Measurements from ENCODE around the gene MTCL1.

MTCL1 gene

GRCh38 chr18:8831531-8831930 lies 126.2 kb downstream of the MTCL1 start:
- no peak for DNase-seq (ENCODE audit: low read depth, low spot score)

- no peak for DNase-seq (ENCODE audit: low read depth, low spot score)
Measured at GRCh38 chr18:8833480-8833879, 128.1 kb downstream of the MTCL1 start.

DNA sequence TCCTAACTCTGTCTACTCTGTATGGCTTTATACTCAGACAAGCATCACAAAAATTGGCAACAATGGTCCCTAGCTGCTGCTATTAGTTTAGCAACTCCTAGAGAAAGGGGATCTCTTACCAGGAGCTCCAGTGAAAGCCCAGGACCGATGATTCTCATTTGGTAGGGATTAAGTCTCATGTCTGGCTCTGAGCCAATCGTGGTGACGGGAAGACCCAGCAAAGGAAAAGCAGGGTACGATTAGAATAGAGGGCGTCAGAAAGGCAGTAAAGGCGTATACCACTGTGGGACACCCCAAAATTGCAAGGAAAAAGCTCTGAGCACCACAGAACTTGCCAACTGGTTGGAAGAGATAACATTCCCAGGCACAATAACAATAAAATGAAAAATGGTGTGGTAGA lies 129.5 kb downstream of the MTCL1 start:
- DNase-seq (ENCODE audit: low read depth, low spot score) = no peak

DNA sequence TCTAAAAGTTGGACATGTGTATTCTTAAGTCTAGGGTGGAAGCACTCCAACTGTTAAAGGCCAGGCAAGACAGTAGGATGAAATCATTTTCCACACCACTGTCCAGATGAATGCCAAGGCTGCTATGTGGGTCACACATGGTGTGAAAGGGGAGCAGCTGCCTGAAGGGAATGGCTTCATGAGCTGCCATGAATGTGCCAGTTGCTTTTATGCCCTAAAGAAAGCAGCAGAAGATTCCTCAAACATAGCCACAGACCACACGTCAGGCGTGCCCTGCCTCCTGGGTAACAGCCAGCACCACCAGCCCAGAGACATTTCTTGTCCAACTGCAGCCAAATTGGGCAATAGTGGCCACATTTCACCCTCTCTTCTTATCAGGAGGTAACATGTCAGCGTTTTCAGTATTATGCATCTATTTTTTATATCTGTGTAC lies 130.2 kb downstream of the MTCL1 start:
- DNase-seq (ENCODE audit: low read depth, low spot score) = peak; percentile 75

- DNase-seq (ENCODE audit: low read depth, low spot score) = peak; percentile 74
Measured at GRCh38 chr18:8839281-8839680, 133.9 kb downstream of the MTCL1 start.

- peak; percentile 76 for DNase-seq (ENCODE audit: low read depth, low spot score)
Measured at GRCh38 chr18:8841781-8842485, 136.6 kb downstream of the MTCL1 start.

GRCh38 chr18:8842506-8842905 lies 137.2 kb downstream of the MTCL1 start:
- no peak for DNase-seq (ENCODE audit: low read depth, low spot score)

DNA sequence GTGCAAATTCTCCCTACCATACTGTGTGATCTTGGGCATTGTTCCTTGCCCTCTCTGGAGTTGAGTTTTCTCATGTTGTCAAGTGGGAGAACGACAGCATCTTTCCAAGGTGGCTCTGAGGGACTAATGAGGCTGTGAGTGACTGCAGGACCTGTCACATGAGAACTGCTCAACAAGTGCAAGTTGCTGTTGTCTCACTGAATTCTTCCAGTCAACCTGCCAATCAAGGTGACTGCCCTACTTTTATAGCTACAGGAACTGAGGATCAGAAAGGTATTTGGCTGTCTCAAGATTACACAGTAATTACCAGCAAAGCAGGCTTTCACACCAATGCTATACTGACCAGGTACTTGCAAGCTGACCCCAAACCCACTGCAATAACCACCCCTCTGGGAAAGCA lies 137.6 kb downstream of the MTCL1 start:
- DNase-seq (ENCODE audit: low read depth, low spot score) = no peak

DNA sequence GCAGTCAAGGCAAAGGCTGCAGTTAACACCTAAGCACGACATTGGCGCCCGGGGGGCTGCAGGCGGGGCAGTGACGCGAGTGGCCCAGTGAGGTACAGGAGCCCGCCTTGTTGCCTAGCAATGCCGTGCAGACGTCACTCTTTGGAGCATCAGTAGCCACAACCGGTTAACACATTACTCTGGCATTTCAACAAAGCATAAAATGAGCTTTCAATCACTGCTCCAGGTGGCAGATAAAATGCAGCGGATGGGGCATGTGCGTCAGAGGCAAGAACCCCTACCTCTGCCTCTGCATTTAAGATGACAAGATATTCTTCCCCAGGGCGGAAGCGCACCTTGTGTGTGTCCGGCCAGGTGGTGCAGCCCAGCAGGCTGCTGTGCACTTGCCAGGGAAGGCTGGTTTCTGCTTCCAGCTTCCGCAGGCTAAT lies 139.4 kb downstream of the MTCL1 start:
- peak; percentile 55 for DNase-seq (ENCODE audit: low read depth, low spot score)

DNA sequence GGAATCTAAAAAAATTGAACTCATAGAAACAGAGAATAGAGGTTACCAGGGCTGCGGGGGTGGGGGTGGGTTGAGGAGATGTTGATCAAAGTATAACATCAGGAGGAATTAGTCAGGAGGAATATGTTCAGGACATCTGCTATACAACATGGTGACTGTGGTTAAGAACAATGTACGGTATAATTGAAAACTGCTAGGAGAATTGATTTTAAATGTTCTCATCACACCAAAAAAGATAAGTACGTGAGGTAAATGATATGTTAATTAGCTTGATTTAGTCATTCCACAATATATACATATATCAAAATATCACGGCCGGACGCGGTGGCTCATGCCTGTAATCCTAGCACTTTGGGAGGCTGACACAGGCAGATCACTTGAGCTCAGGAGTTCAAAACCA lies 140.2 kb downstream of the MTCL1 start:
- no peak for DNase-seq (ENCODE audit: low read depth, low spot score)

GRCh38 chr18:8847066-8847755 lies 141.9 kb downstream of the MTCL1 start:
- DNase-seq (ENCODE audit: low read depth, low spot score) = peak; percentile 29

DNA sequence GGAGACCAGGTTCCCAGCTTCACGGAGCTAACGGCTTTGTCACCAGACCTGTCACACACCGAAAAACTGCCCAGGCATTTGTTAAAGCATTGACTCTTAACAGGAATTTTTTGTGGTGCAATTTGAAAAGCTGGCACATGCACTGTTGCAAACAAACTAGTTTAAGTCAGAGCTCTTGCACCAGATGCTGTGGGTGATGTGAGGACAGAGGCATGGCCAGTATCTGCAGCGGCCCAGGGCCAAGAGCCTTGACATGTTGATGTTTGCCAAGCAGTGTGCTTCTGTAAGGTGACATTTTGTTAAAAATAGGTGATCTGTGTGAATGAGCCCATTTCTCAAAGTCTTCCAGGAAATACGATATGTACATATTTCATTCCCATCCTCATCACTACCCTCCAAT lies 142.5 kb downstream of the MTCL1 start:
- DNase-seq (ENCODE audit: low read depth, low spot score) = no peak

DNA sequence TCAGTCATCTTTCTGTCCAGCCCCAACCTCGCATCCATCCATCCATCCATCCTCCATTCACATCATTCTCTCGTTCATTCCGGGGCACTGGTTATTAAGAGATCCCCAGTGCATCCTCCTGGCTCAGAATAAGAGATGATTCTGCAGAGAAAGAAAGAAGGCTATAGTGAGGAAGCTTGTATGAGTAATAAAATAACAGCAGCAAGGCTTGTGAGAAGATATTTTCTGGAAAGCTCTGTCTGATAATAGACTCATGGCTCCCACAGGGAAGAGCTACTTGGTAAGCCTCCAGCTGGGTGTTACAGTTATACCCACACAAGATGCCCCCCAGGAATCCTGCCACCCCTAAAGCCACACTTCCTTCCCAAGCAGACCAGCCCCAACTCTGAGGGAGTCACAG lies 143.2 kb downstream of the MTCL1 start:
- DNase-seq (ENCODE audit: low read depth, low spot score) = no peak

DNA sequence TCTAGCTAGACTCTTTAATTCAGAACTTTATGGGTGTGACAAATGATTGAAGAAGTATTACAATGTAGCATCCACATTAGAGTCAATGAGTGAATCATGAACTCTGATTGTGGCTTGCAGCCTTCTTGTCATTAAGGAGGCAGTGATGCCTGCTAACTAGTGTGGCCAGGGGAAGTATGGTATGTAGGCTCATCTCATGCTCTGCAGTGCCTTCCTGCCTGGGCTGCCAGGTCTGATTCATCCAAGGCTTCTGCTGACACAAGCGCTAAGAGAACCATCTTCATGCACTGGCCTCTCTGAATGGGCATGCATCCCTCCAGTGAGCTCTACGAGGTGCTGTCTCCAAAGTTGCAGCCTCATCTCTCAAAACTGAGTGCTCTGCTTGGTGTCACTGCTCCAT lies 144.3 kb downstream of the MTCL1 start:
- DNase-seq (ENCODE audit: low read depth, low spot score) = no peak

- DNase-seq (ENCODE audit: low read depth, low spot score) = no peak
Measured at GRCh38 chr18:8851659-8852058, 146.3 kb downstream of the MTCL1 start.

- DNase-seq (ENCODE audit: low read depth, low spot score) = no peak
Measured at GRCh38 chr18:8854550-8854949, 149.2 kb downstream of the MTCL1 start.

DNA sequence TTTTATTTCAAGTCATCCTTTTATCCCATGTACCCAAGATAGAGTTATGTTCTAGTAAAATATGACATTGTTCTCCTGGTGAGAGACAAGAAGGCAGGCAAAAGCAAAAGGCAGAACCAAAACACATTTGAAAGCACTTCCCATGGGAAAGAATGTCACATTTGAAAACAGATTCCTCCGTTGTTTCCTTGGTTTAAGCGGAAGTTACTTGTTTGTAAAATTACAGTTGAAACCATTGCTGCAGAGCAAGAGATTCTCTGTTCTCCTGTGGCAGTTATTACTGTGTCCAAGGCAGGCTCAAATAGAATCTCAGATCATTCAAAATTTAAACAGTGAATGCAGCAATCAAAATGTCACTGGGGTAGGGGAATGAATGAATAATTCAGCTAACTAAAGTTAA lies 149.6 kb downstream of the MTCL1 start:
- DNase-seq (ENCODE audit: low read depth, low spot score) = no peak

GRCh38 chr18:8856212-8856611 lies 150.9 kb downstream of the MTCL1 start:
- no peak for DNase-seq (ENCODE audit: low read depth, low spot score)

- no peak for DNase-seq (ENCODE audit: low read depth, low spot score)
Measured at GRCh38 chr18:8856769-8857393, 151.5 kb downstream of the MTCL1 start.

GRCh38 chr18:8857806-8858205 lies 152.4 kb downstream of the MTCL1 start:
- no peak for DNase-seq (ENCODE audit: low read depth, low spot score)

DNA sequence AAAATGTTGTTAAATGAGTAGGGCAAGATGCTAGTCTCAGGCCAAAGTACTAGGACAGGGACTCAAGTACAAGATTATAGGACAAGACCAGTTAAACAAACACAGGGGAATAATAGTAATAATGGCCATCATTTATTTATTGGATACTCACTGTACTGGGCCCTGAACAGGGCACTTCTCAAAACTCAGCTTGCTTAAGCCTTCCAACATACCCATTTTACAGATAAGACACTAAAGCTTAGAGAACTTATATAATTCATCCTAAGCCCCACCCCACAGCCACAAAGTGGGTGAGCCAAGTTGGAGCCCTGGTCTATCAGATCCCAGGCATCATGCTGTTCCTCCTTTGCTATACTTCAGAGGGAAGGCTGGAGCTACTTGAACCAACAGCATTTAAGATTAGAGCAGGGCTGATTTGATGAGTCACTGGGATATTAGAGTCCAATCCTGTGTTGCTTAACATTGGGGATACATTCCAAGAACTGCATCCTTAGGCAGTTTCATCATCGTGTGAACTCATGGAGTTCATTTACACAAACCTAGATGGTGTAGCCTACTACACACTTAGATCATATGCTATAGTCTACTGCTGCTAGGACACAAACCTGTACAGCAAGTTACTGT lies 153.6 kb downstream of the MTCL1 start:
- DNase-seq (ENCODE audit: low read depth, low spot score) = peak; percentile 84

GRCh38 chr18:8860845-8861642 lies 155.7 kb downstream of the MTCL1 start:
- DNase-seq (ENCODE audit: low read depth, low spot score) = no peak
